ENCODE results near the gene SSBP4. TPM values are rescaled to one million over a fixed set of nuclear protein-coding genes. Genes with fewer than 3 reads are reported as not detected.

The SSBP4 gene
- total RNA-seq, 4 donors from 2014 or later, result 34.0 to 85.8 (median 39.9) TPM

- no peak for DNase-seq
- Histone ChIP-seq H3K27me3 (no peaks in the 10 kb centered on the region), H3K4me1 (peaks cover 2 to 65% (median 13%) of the 10 kb centered on the region in 4 donors), H3K27ac (peak overlapping the region in 1 of 4 donors; percentile 17), H3K36me3 (peaks cover 0 to 23% (median 0%) of the 10 kb centered on the region in 3 donors), H3K4me3 (no peak overlapping the region), H3K9me3 (no peaks in the 10 kb centered on the region)
- TF ChIP-seq CTCF (IDR thresholded peaks at IDR 0.05) (no peak), POLR2A (IDR thresholded peaks at IDR 0.05) (no peak)
Measured at GRCh38 chr19:18470787-18471186, 51.6 kb downstream of the SSBP4 start.

DNA sequence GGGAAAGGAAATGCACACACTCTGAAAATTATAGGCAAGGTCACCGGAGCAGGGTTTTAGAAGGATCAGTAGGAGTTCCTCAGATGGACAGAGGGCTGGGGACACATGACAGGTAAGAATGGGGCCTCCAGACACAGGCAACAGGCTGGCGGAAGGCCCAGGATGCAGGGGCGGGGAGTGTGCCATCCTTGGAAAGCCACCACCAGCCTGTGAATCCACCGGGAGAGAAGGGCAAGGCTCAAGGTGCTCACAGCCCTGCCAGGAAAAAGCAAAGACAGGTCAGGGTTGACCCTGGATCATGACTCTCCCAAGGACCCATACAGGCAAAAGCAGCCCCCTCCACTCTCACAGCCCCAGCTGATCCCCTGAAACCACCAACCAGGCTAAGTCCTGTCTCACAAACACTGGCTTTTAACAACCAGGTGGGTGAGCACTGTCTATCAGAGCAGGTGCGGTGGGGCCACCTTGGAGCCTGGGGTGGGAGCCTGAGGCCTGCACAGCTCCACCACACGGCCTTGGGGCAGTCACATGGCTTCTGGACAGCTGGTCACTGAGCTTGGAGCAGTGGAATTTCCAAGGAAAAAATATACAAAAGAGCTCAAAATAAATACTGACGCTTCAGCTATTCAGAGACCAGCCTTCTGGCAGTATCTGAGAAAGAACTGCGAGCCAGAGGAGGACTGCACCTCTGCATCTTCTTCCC is 54.0 kb downstream of the SSBP4 start:
- no peak for DNase-seq
- peak overlapping the region; percentile 24 to 79 (median 56) for H3K27ac ChIP-seq
- TF ChIP-seq POLR2A (IDR thresholded peaks at IDR 0.05) (no peak), CTCF (IDR thresholded peaks at IDR 0.05) (no peak)
- no peak overlapping the region for H3K4me3 ChIP-seq
- H3K27me3 ChIP-seq, result no peaks in the 10 kb centered on the region
- H3K36me3 ChIP-seq, result peaks cover 0 to 21% (median 0%) of the 10 kb centered on the region in 3 donors
- H3K9me3 ChIP-seq, result no peaks in the 10 kb centered on the region
- H3K4me1 ChIP-seq, result peaks cover 2 to 69% (median 13%) of the 10 kb centered on the region in 4 donors

DNA sequence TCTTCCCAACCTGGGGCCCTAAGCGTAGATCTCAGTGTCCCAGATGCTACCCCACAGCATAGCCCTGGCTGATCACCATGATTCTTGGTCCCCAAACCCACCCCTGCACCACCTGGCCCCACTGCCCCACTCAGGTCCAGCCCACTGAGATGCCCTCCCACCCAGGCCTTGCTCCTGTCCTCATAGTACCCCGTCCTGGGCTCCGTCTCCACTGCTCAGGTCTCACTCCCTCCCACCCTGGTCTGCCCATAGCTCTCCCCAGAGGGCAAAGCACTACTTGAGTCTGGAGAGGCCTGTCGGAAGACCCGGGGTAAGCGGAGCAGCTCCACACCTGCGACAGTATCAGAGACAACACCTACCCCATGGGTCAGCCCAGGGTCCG is 54.5 kb downstream of the SSBP4 start:
- peaks cover 2 to 75% (median 15%) of the 10 kb centered on the region in 4 donors for H3K4me1 ChIP-seq
- peak overlapping the region; percentile 47 to 79 (median 56) for H3K27ac ChIP-seq
- TF ChIP-seq POLR2A (IDR thresholded peaks at IDR 0.05), result no peak
- no peak for TF ChIP-seq CTCF (IDR thresholded peaks at IDR 0.05)
- no peak for DNase-seq
- H3K4me3 ChIP-seq, result no peak overlapping the region
- H3K9me3 ChIP-seq, result no peaks in the 10 kb centered on the region
- peaks cover 0 to 21% (median 0%) of the 10 kb centered on the region in 3 donors for H3K36me3 ChIP-seq
- H3K27me3 ChIP-seq, result no peaks in the 10 kb centered on the region

DNA sequence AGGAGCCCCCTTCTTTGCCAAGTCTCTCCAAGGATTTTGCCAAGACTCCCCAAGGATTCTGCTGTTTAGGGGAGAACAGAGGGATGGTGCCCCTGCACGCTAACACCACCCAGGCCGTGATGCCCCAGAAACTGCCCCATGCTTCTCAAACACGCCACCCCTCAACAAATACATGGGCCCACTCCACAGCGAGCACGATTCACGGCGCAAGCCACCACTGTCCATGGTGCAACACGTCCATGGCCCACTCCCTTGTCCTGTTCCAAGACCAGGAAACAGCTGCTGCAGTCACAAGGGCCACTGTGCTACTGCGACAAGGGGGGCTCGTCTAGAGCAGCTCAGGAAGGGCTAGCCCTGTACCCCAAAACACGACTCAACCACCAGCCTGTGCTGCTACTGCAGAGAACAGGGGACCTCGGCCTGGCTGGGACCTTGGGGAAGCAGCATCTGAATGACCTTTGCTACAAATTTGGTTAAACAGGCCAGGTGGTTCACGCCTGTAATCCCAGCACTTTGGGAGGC is 55.2 kb downstream of the SSBP4 start:
- no peak for DNase-seq
- peaks cover 2 to 78% (median 23%) of the 10 kb centered on the region in 4 donors for H3K4me1 ChIP-seq
- no peaks in the 10 kb centered on the region for H3K9me3 ChIP-seq
- peaks cover 0 to 21% (median 0%) of the 10 kb centered on the region in 3 donors for H3K36me3 ChIP-seq
- H3K27ac ChIP-seq, result peak overlapping the region; percentile 15 to 79 (median 56)
- H3K27me3 ChIP-seq, result no peaks in the 10 kb centered on the region
- TF ChIP-seq POLR2A (IDR thresholded peaks at IDR 0.05), result no peak
- no peak for TF ChIP-seq CTCF (IDR thresholded peaks at IDR 0.05)
- H3K4me3 ChIP-seq, result no peak overlapping the region

GRCh38 chr19:18475004-18475453 is 55.8 kb downstream of the SSBP4 start:
- H3K9me3 ChIP-seq, result no peaks in the 10 kb centered on the region
- DNase-seq, result no peak
- no peaks in the 10 kb centered on the region for H3K27me3 ChIP-seq
- peaks cover 0 to 21% (median 0%) of the 10 kb centered on the region in 3 donors for H3K36me3 ChIP-seq
- peaks cover 2 to 78% (median 27%) of the 10 kb centered on the region in 4 donors for H3K4me1 ChIP-seq
- H3K27ac ChIP-seq, result peak overlapping the region; percentile 15 to 79 (median 48)
- TF ChIP-seq POLR2A (IDR thresholded peaks at IDR 0.05) (no peak), CTCF (IDR thresholded peaks at IDR 0.05) (no peak)
- H3K4me3 ChIP-seq, result no peak overlapping the region
